Sigmoid colon (tissue), 7 donors: ENCODE data around the gene ANK2. TPM values are rescaled to one million over a fixed set of nuclear protein-coding genes. Genes with fewer than 3 reads are reported as not detected.

Experiments used
- DNase-seq: peaks from one replicate; pipeline ENCODE4 v3.0.0-alpha.2; 2019
- H3K27ac ChIP-seq, 4 donors: fragments of 200-600 bp; sonication (generic); one replicate each; pipeline ENCODE4 v1.5.1; 2016 to 2019; ENCODE audit warnings: mild to moderate bottlenecking in 1 of 4
- H3K27me3 ChIP-seq, 3 donors: fragments of 200-600 bp; sonication (generic); one replicate each; pipeline ENCODE4 v1.5.1; 2019; ENCODE audit warnings: mild to moderate bottlenecking in 1 of 3
- H3K36me3 ChIP-seq, 4 donors: fragments of 200-600 bp; sonication (generic); one replicate each; pipeline ENCODE4 v1.5.1; 2016 to 2019
- H3K4me1 ChIP-seq, 4 donors: fragments of 200-600 bp; sonication (generic); one replicate each; pipeline ENCODE4 v1.5.1; 2017 to 2019
- H3K4me3 ChIP-seq, 4 donors: fragments of 200-600 bp; sonication (generic); one replicate each; pipeline ENCODE4 v1.5.1; 2017 to 2019; ENCODE audit warnings: mild to moderate bottlenecking in 2 of 4, moderate library complexity in 1 of 4
- H3K9me3 ChIP-seq, 4 donors: fragments of 200-600 bp in 3 of 4; sonication (generic) in 3 of 4; one replicate each; pipeline versions ENCODE4 v1.5.1 to v1.6.1; 2013 to 2019
- EP300 ChIP-seq, 4 donors: sonication (generic); formaldehyde crosslinking; IDR thresholded peaks; one replicate each; pipeline ENCODE4 v1.6.1; 2017; ENCODE audit warnings: antibody characterized with exemption in 4 of 4
- POLR2A ChIP-seq, 2 donors: fragments of 450-650 bp; IDR thresholded peaks; one replicate each; pipeline ENCODE4 v1.6.1; 2016; ENCODE audit warnings: antibody characterized with exemption in 2 of 2, mild to moderate bottlenecking in 2 of 2, moderate library complexity in 2 of 2
- POLR2AphosphoS5 ChIP-seq, 4 donors: sonication (generic); formaldehyde crosslinking; IDR thresholded peaks; one replicate each; pipeline ENCODE4 v1.6.1; 2017; ENCODE audit warnings: antibody characterized with exemption in 4 of 4
- WGBS, 2 donors: extraction: QIAGEN DNeasy Blood & Tissue Kit; methylation state at CpG; one replicate each; pipeline ENCODE4 v1.1.7; 2013; 5-methylcytosine and 5-hydroxymethylcytosine counted together
- intact Hi-C: fragments of 100-400 bp; cut with DNase I; formaldehyde crosslinking; loops from one replicate; pipeline ENCODE4 v1.15.1; 2023
- polyA plus RNA-seq, 3 donors: library from polyadenylated mRNA; stranded (reverse); fragments of 200-250 nt; gene quantifications; one replicate each; pipeline ENCODE4 v1.2.3, GENCODE V29; 2013
- total RNA-seq, 4 donors: library from RNA; depleted of rRNA; stranded (reverse); fragments of >200 nt; gene quantifications; one replicate each; pipeline ENCODE4 v1.1.0, GENCODE V29; 2016
- TF ChIP-seq, protein P1 (sequence below), 4 experiments: fragments of 450-650 bp in 3 of 4; fragments of 200-600 bp in 1 of 4; IDR thresholded peaks; one replicate each; pipeline ENCODE4 v1.5.1; 2016 to 2019; ENCODE audit warnings: antibody characterized with exemption in 4 of 4, mild to moderate bottlenecking in 3 of 4, moderate library complexity in 2 of 4
- donor health status: healthy with polysubstance abuse.
- donor health status: Bipolar disorder and iron deficiency.
- donor health status: healthy.

The ANK2 gene
- total and polyA plus RNA-seq, 7 donors: 1.4 to 141 (median 69.8) TPM

DNA sequence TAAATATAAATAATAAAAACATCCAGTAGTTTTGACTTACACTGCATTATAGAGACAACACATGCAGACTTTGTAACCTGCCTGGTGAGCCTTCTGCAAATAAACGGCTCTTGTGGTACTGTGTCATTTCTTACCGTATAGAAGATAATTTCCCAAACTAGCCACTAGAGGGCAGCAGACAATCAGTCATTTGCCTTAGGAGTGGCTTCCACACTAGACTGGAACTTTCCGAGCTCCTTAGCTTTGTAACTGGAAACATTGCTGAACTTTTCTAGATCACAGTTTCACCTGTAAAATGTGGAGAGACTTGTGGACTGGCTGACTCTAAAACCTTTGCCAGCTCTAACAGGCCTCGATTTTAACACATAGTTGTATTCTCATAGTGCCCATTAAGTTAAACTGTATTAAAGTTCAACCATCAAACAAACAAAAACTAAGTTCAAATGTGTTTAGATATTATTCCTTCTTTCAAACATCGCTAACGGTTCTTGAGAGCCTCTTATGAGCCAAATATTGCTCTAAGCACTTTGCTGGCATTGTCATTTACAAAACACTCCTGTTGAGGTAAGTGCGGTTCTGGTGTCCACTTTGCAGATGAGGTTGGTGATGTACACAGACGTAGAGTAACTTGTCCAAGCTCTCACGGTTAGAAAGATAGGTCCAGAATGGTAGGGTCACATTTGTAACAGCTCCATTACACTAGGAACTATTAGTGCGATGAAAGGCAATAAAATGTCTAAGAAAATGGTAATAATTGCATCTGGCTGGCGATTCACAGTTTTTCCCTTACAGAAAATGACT, 345.5 kb downstream of the ANK2 start:
- 42 to 53% methylated on average over 11 of the region's 11 CpGs for WGBS, 2 donors

DNA sequence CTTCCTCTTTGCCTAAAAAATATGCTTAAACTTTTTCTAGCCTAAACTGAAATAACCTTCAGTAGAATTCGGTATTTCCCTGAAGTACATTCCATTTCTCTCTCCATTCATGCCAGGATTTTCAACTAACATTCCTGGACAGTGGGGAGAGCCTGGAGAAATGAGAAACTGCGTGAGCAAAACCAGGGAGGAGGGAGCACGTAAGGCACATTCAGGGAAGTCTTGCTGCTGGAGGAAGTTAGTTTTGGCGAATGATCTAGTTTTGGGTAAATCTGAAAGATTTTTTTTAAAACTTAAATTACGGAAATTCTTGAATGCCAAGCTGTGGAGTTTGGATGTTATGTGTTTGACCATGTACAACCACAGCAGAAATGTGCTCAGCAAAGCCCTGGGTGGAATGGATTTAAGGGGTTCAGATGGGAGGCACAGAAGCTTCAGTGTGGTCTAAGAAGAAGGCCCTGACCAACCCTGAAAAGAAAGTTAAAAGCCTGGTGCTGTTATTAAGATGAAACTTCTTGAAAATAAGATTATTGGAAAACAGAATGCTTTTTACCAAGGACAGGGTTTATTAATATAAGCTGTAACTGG, 347.8 kb downstream of the ANK2 start:
- TF ChIP-seq POLR2AphosphoS5 (IDR thresholded peaks at IDR 0.05): peak in 1 of 4 donors; percentile 50
- TF ChIP-seq, protein P1, sequence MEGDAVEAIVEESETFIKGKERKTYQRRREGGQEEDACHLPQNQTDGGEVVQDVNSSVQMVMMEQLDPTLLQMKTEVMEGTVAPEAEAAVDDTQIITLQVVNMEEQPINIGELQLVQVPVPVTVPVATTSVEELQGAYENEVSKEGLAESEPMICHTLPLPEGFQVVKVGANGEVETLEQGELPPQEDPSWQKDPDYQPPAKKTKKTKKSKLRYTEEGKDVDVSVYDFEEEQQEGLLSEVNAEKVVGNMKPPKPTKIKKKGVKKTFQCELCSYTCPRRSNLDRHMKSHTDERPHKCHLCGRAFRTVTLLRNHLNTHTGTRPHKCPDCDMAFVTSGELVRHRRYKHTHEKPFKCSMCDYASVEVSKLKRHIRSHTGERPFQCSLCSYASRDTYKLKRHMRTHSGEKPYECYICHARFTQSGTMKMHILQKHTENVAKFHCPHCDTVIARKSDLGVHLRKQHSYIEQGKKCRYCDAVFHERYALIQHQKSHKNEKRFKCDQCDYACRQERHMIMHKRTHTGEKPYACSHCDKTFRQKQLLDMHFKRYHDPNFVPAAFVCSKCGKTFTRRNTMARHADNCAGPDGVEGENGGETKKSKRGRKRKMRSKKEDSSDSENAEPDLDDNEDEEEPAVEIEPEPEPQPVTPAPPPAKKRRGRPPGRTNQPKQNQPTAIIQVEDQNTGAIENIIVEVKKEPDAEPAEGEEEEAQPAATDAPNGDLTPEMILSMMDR (IDR thresholded peaks at IDR 0.05): no peak
- H3K27me3 ChIP-seq: no peaks in the 10 kb centered on the region
- H3K36me3 ChIP-seq: no peaks in the 10 kb centered on the region
- WGBS, 2 donors: 62 to 67% methylated on average over 5 of the region's 5 CpGs
- DNase-seq: no peak
- peaks cover 0 to 24% (median 18%) of the 10 kb centered on the region in 4 donors for H3K4me1 ChIP-seq
- intact Hi-C loops: loop anchor here (5.0 to 10.0 kb wide), 3 partner anchors 35 to 578 kb away; partner anchors contain the start of gene ARSJ
- H3K9me3 ChIP-seq: no peaks in the 10 kb centered on the region
- peak overlapping the region; percentile 43 to 66 (median 60) for H3K27ac ChIP-seq
- no peak overlapping the region for H3K4me3 ChIP-seq

More for the DNA sequence above, 345.5 kb downstream of the ANK2 start:
- intact Hi-C loops: loop anchor here (2.0 to 10.0 kb wide), 7 partner anchors 37 to 984 kb away; partner anchors contain the start of genes ARSJ and CAMK2D
- peak; percentile 66 for DNase-seq
- Histone ChIP-seq H3K9me3 (no peaks in the 10 kb centered on the region), H3K27me3 (no peaks in the 10 kb centered on the region), H3K4me3 (no peak overlapping the region), H3K4me1 (peaks cover 0 to 24% (median 18%) of the 10 kb centered on the region in 4 donors), H3K36me3 (no peaks in the 10 kb centered on the region), H3K27ac (peak overlapping the region; percentile 33 to 70 (median 56))
- TF ChIP-seq, protein P1 (IDR thresholded peaks at IDR 0.05): peak; percentile 70 to 88 (median 85)
- TF ChIP-seq POLR2A (IDR thresholded peaks at IDR 0.05) (no peak), POLR2AphosphoS5 (IDR thresholded peaks at IDR 0.05) (peak in 2 of 4 donors; percentile 9 to 43)

DNA sequence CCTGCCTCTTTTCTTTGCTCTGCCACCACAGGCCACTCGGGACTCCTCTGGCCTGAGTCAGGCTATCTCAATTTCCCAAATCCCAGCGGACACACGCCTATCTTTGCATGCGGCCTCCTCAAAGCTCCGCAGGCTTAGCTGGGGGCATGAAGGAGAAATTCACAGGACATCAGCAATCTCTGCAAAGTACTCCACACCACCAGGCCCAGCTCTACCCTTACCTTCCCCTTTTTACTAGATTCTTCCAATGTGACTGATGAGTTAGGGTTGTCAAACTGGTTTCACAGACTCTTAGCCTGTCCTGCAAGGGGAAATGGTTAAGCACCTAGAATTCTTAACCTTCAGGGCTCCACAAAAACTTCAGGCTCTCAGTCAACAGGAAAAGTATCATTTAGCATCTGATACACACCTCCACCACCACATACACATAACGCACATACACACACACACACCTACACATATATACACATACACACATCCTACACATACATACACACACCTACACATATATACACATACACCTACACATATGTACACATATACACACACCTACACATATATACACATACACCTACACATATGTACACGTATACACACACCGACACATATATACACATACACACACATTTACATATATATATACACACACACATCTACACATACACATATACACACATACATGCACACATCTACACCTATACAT, 349.1 kb downstream of the ANK2 start:
- Histone ChIP-seq H3K4me3 (no peak overlapping the region), H3K27ac (no peak overlapping the region), H3K9me3 (no peaks in the 10 kb centered on the region), H3K27me3 (no peaks in the 10 kb centered on the region), H3K36me3 (no peaks in the 10 kb centered on the region), H3K4me1 (peaks cover 0 to 24% (median 18%) of the 10 kb centered on the region in 4 donors)
- DNase-seq: no peak
- TF ChIP-seq, protein P1 (IDR thresholded peaks at IDR 0.05): no peak
- TF ChIP-seq POLR2AphosphoS5 (IDR thresholded peaks at IDR 0.05) (no peak), EP300 (IDR thresholded peaks at IDR 0.05) (no peak), POLR2A (IDR thresholded peaks at IDR 0.05) (no peak)
- intact Hi-C loops: loop anchor here (5.0 to 10.0 kb wide), 3 partner anchors 34 to 576 kb away; partner anchors contain the start of gene ARSJ
- 83 to 85% methylated on average over 8 of the region's 8 CpGs for WGBS, 2 donors

DNA sequence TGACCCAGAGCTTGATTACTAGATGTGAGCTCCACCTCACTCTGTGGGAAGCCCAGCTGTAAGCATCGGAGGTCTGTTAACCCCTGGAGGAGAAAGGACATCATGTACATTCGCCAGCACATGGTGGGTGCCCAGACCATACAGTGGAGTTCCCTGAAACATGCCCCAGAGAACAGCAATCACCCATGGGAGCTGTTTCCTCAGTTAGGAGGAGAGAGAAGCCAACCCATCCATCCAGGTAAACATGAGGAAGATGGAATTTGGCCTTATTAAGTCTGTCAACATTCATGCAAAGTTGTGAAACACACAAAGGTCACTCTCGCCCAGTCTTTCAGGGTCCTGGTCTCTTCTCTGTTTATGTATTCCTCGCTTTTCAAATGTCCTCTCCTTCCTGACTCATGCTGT, 354.7 kb downstream of the ANK2 start:
- Histone ChIP-seq H3K9me3 (no peaks in the 10 kb centered on the region), H3K36me3 (no peaks in the 10 kb centered on the region), H3K4me1 (peaks cover 0 to 4% (median 0%) of the 10 kb centered on the region in 4 donors), H3K4me3 (no peak overlapping the region), H3K27ac (no peak overlapping the region), H3K27me3 (no peaks in the 10 kb centered on the region)
- TF ChIP-seq POLR2AphosphoS5 (IDR thresholded peaks at IDR 0.05) (no peak), EP300 (IDR thresholded peaks at IDR 0.05) (no peak)
- TF ChIP-seq, protein P1 (IDR thresholded peaks at IDR 0.05): no peak
- 71 to 85% methylated on average over 4 of the region's 4 CpGs for WGBS, 2 donors
- no peak for DNase-seq
- intact Hi-C loops: no loop called here
